ENCODE measurements around the gene NPB.
A peak's percentile ranks its signal among the peaks of the same experiment; 100 is the strongest.

NPB gene

GRCh38 chr17:81869221-81870130 lies 32.6 kb upstream of the NPB start:
- DNase-seq (ENCODE audit: low read depth), result no peak

GRCh38 chr17:81870131-81870980 lies 31.7 kb upstream of the NPB start:
- no peak for DNase-seq (ENCODE audit: low read depth)

- no peak for DNase-seq (ENCODE audit: low read depth)
Observed at GRCh38 chr17:81870981-81871386, 31.1 kb upstream of the NPB start, which contains the start of gene ARHGDIA. TSS of gene ARHGDIA (minus strand) at chr17:81871337. CDS start at chr17:81869930, 1,407 bp downstream.

GRCh38 chr17:81871387-81872230 lies 30.4 kb upstream of the NPB start:
- DNase-seq (ENCODE audit: low read depth), result peak; percentile 91

GRCh38 chr17:81877569-81877968 lies 24.5 kb upstream of the NPB start:
- no peak for DNase-seq (ENCODE audit: low read depth)

GRCh38 chr17:81878294-81878693 lies 23.7 kb upstream of the NPB start:
- no peak for DNase-seq (ENCODE audit: low read depth)

GRCh38 chr17:81879121-81879520 lies 22.9 kb upstream of the NPB start:
- DNase-seq (ENCODE audit: low read depth), result no peak

- DNase-seq (ENCODE audit: low read depth), result no peak
Observed at GRCh38 chr17:81884520-81884919, 17.5 kb upstream of the NPB start.

- DNase-seq (ENCODE audit: low read depth), result no peak
Observed at GRCh38 chr17:81884968-81885367, 17.1 kb upstream of the NPB start.

- DNase-seq (ENCODE audit: low read depth), result no peak
Observed at GRCh38 chr17:81885454-81885853, 16.6 kb upstream of the NPB start.

GRCh38 chr17:81885869-81886548 lies 16.0 kb upstream of the NPB start:
- peak; percentile 69 for DNase-seq (ENCODE audit: low read depth)

- DNase-seq (ENCODE audit: low read depth), result no peak
Observed at GRCh38 chr17:81888105-81888987, 13.7 kb upstream of the NPB start.

GRCh38 chr17:81888988-81889595 lies 12.9 kb upstream of the NPB start:
- no peak for DNase-seq (ENCODE audit: low read depth)

GRCh38 chr17:81889602-81890001 lies 12.4 kb upstream of the NPB start:
- no peak for DNase-seq (ENCODE audit: low read depth)

- DNase-seq (ENCODE audit: low read depth), result no peak
Observed at GRCh38 chr17:81890447-81891302, 11.4 kb upstream of the NPB start.

- DNase-seq (ENCODE audit: low read depth), result no peak
Observed at GRCh38 chr17:81891303-81891552, 10.8 kb upstream of the NPB start.

- no peak for DNase-seq (ENCODE audit: low read depth)
Observed at GRCh38 chr17:81895400-81895799, 6.6 kb upstream of the NPB start.

- peak; percentile 79 for DNase-seq (ENCODE audit: low read depth)
Observed at GRCh38 chr17:81898029-81898866, 3.8 kb upstream of the NPB start.

All from fibroblast of gingiva (primary cell).